Fibroblast of lung (primary cell): ENCODE results near the gene ASB4.

Experiments used
- CTCF ChIP-seq, 2 donors: IDR thresholded peaks in 1 of 2; conservative IDR thresholded peaks in 1 of 2; 1 replicate in 1 of 2; 2 replicates in 1 of 2; pipeline ENCODE4 v1.5.1; 2011 to 2012; ENCODE audit warnings: low read length in 2 of 2, control low read depth in 1 of 2, inconsistent platforms in 1 of 2, low read depth in 1 of 2, mild to moderate bottlenecking in 1 of 2
- EZH2 ChIP-seq: IDR thresholded peaks from 2 replicates; pipeline ENCODE4 v1.5.1; 2012; ENCODE audit warnings: low read length, control low read depth, mild to moderate bottlenecking; ENCODE audit errors: missing control alignments

- TF ChIP-seq EZH2 (no peak), CTCF (conservative IDR thresholded peaks at IDR 0.05 in 1 of 2, IDR thresholded peaks at IDR 0.05 in 1 of 2; ENCODE audit: low read depth in 1 of 2, low read length in 2 of 2) (peak; percentile 95 to 97)
These were observed 41.5 kb downstream of the ASB4 start for GRCh38 chr7:95527033-95527775.
